ENCODE data around the gene SIGLEC12. TPM values are rescaled to one million over a fixed set of nuclear protein-coding genes. Genes with fewer than 3 reads are reported as not detected.

The SIGLEC12 gene
- total RNA-seq, 1 donor from 2014 or later: not detected

- Mint-ChIP-seq H3K36me3 (ENCODE audit: low read depth) (no peaks in the 10 kb centered on the region), H3K4me1 (ENCODE audit: low read depth) (no peaks in the 10 kb centered on the region), H3K27me3 (ENCODE audit: low read depth) (no peaks in the 10 kb centered on the region), H3K27ac (ENCODE audit: unreplicated experiment) (no peak overlapping the region), H3K9me3 (ENCODE audit: low read depth) (peaks cover 21% of the 10 kb centered on the region), H3K4me3 (ENCODE audit: unreplicated experiment) (no peak overlapping the region)
- DNase-seq (ENCODE audit: low spot score): no peak
- TF ChIP-seq, protein P1, sequence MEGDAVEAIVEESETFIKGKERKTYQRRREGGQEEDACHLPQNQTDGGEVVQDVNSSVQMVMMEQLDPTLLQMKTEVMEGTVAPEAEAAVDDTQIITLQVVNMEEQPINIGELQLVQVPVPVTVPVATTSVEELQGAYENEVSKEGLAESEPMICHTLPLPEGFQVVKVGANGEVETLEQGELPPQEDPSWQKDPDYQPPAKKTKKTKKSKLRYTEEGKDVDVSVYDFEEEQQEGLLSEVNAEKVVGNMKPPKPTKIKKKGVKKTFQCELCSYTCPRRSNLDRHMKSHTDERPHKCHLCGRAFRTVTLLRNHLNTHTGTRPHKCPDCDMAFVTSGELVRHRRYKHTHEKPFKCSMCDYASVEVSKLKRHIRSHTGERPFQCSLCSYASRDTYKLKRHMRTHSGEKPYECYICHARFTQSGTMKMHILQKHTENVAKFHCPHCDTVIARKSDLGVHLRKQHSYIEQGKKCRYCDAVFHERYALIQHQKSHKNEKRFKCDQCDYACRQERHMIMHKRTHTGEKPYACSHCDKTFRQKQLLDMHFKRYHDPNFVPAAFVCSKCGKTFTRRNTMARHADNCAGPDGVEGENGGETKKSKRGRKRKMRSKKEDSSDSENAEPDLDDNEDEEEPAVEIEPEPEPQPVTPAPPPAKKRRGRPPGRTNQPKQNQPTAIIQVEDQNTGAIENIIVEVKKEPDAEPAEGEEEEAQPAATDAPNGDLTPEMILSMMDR (IDR thresholded peaks at IDR 0.05): no peak
These were observed 10.9 kb downstream of the SIGLEC12 start for GRCh38 chr19:51490676-51491075.

DNA sequence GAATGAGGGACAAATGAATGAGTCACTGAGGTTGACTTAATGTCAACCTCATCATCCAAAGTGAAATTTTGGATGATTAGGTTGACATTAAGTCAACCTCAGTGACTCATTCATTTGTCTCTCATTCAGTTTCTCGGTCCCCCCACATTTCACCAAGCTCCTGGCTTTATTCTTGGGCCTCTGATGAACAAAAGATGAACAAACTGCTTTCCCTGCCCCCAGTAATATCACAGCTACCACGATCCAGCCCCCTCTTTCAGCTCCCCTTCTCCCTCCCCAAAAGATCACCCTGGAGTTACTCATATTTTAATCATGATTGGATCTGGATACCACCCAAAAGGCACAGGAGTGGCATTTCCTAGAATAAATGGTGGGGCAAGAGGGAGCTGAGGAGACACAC lies 12.5 kb downstream of the SIGLEC12 start:
- Mint-ChIP-seq H3K27ac (ENCODE audit: unreplicated experiment) (no peak overlapping the region), H3K4me1 (ENCODE audit: low read depth) (no peaks in the 10 kb centered on the region), H3K27me3 (ENCODE audit: low read depth) (no peaks in the 10 kb centered on the region), H3K4me3 (ENCODE audit: unreplicated experiment) (no peak overlapping the region), H3K36me3 (ENCODE audit: low read depth) (no peaks in the 10 kb centered on the region), H3K9me3 (ENCODE audit: low read depth) (peaks cover 17% of the 10 kb centered on the region)
- TF ChIP-seq, protein P1 (IDR thresholded peaks at IDR 0.05): no peak
- no peak for DNase-seq (ENCODE audit: low spot score)

- no peak for DNase-seq (ENCODE audit: low spot score)
- no peaks in the 10 kb centered on the region for H3K27me3 Mint-ChIP-seq (ENCODE audit: low read depth)
- no peaks in the 10 kb centered on the region for H3K36me3 Mint-ChIP-seq (ENCODE audit: low read depth)
- TF ChIP-seq, protein P1 (IDR thresholded peaks at IDR 0.05): no peak
- H3K9me3 Mint-ChIP-seq (ENCODE audit: low read depth): peaks cover 14% of the 10 kb centered on the region
- H3K4me1 Mint-ChIP-seq (ENCODE audit: low read depth): no peaks in the 10 kb centered on the region
- H3K4me3 Mint-ChIP-seq (ENCODE audit: unreplicated experiment): no peak overlapping the region
- H3K27ac Mint-ChIP-seq (ENCODE audit: unreplicated experiment): no peak overlapping the region
These were observed 13.1 kb downstream of the SIGLEC12 start for GRCh38 chr19:51488491-51488890.

GRCh38 chr19:51485960-51486660 lies 15.5 kb downstream of the SIGLEC12 start:
- Mint-ChIP-seq H3K27me3 (ENCODE audit: low read depth) (no peaks in the 10 kb centered on the region), H3K9me3 (ENCODE audit: low read depth) (peaks cover 6% of the 10 kb centered on the region), H3K27ac (ENCODE audit: unreplicated experiment) (no peak overlapping the region), H3K4me3 (ENCODE audit: unreplicated experiment) (no peak overlapping the region), H3K36me3 (ENCODE audit: low read depth) (no peaks in the 10 kb centered on the region), H3K4me1 (ENCODE audit: low read depth) (no peaks in the 10 kb centered on the region)
- TF ChIP-seq, protein P1 (IDR thresholded peaks at IDR 0.05): no peak
- no peak for DNase-seq (ENCODE audit: low spot score)

DNA sequence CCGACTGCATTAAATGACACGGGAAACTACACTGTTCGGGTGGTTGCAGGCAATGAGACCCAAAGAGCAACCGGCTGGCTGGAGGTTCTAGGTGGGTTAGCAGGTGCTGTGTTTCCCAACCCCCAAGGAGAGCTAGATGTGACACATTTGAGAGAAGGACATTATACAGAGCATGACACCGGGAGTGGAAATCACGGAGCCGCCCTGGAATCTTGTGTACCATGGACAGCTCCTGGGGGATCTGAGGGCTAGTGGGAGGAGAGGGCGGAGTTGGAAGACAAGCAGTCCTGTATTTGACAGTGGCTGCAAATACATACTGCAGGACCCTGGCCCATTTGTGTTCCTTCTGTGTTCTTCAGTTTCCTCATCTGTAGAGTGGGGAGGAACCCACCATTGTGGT lies 21.0 kb downstream of the SIGLEC12 start:
- H3K27me3 Mint-ChIP-seq (ENCODE audit: low read depth): no peaks in the 10 kb centered on the region
- DNase-seq (ENCODE audit: low spot score): no peak
- H3K9me3 Mint-ChIP-seq (ENCODE audit: low read depth): peaks cover 4% of the 10 kb centered on the region

More for the DNA sequence above, 21.0 kb downstream of the SIGLEC12 start:
- H3K4me1 Mint-ChIP-seq (ENCODE audit: low read depth): no peaks in the 10 kb centered on the region
- TF ChIP-seq, protein P1 (IDR thresholded peaks at IDR 0.05): no peak
- H3K27ac Mint-ChIP-seq (ENCODE audit: unreplicated experiment): no peak overlapping the region
- no peaks in the 10 kb centered on the region for H3K36me3 Mint-ChIP-seq (ENCODE audit: low read depth)
- H3K4me3 Mint-ChIP-seq (ENCODE audit: unreplicated experiment): no peak overlapping the region

Measured in chondrocyte (in vitro differentiated cells).